NCI-H446 treated with DMSO at 0.1 percent for 48 hours (cell line): Measurements from ENCODE around the gene MAPK14.
"Not testable (repeated sequence)": the region's sequence is repeated elsewhere in the genome, so short reads cannot be mapped to it uniquely, and the experiment has no call there.

Source experiments
- DNase-seq: peaks from one replicate; lab custom pipeline; 2025; lab: John Stamatoyannopoulos, UW

MAPK14 gene

GRCh38 chr6:36123270-36124139 lies 95.9 kb downstream of the MAPK14 start:
- no peak for DNase-seq

- DNase-seq: not testable (repeated sequence)
Observed at GRCh38 chr6:36124346-36124745, 96.7 kb downstream of the MAPK14 start.

- no peak for DNase-seq
Observed at GRCh38 chr6:36124881-36125280, 97.3 kb downstream of the MAPK14 start.

- no peak for DNase-seq
Observed at GRCh38 chr6:36125575-36125974, 98.0 kb downstream of the MAPK14 start.

GRCh38 chr6:36126121-36126520 lies 98.5 kb downstream of the MAPK14 start:
- DNase-seq: no peak

- no peak for DNase-seq
Observed at GRCh38 chr6:36126553-36127458, 99.2 kb downstream of the MAPK14 start.

GRCh38 chr6:36127462-36128016 lies 99.9 kb downstream of the MAPK14 start:
- DNase-seq: no peak

GRCh38 chr6:36128073-36128472 lies 100.5 kb downstream of the MAPK14 start:
- no peak for DNase-seq

GRCh38 chr6:36128793-36129192 lies 101.2 kb downstream of the MAPK14 start:
- no peak for DNase-seq

- DNase-seq: not testable (repeated sequence)
Observed at GRCh38 chr6:36129334-36129733, 101.7 kb downstream of the MAPK14 start.

- no peak for DNase-seq
Observed at GRCh38 chr6:36129941-36130666, 102.5 kb downstream of the MAPK14 start, which contains the start of gene MAPK13. TSS of gene MAPK13 (plus strand) at chr6:36130513. CDS start at chr6:36130583, 70 bp downstream.

- DNase-seq: no peak
Observed at GRCh38 chr6:36130667-36131510, 103.3 kb downstream of the MAPK14 start.

- no peak for DNase-seq
Observed at GRCh38 chr6:36131511-36132245, 104.1 kb downstream of the MAPK14 start.

GRCh38 chr6:36132246-36132895 lies 104.8 kb downstream of the MAPK14 start:
- no peak for DNase-seq

GRCh38 chr6:36133148-36133547 lies 105.5 kb downstream of the MAPK14 start:
- DNase-seq: no peak

GRCh38 chr6:36133912-36134311 lies 106.3 kb downstream of the MAPK14 start:
- no peak for DNase-seq

GRCh38 chr6:36135053-36135731 lies 107.6 kb downstream of the MAPK14 start:
- peak; percentile 31 for DNase-seq

- no peak for DNase-seq
Observed at GRCh38 chr6:36136034-36136433, 108.4 kb downstream of the MAPK14 start.

- no peak for DNase-seq
Observed at GRCh38 chr6:36136551-36136950, 108.9 kb downstream of the MAPK14 start.
